Measurements from ENCODE around the gene KRTAP4-16.
"Not testable (repeated sequence)": the region's sequence is repeated elsewhere in the genome, so short reads cannot be mapped to it uniquely, and the experiment has no call there.

Gene KRTAP4-16

DNA sequence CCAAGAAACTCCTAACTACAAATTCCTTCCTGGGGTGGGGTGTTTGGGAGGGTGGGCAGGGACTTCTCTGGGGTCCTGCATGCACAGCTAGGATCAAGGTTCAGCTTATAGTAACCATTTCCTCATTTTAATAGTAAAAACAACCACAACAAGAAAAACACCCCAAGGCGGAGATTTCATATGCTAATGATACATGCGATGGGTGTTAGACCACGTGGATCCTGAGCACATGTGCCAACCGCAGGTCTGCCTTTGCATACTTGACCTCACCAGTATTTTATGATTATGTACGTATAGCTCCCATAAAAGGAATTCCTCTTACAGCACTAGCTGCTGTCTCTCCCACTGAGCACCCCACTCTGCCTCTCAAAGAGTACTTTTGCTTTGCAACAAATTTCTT is 14.3 kb upstream of the KRTAP4-16 start:
- no peak for DNase-seq (ENCODE audit: extremely low spot score)
- CTCF ChIA-PET: no interaction called here
- POLR2A ChIA-PET: no interaction called here
- TF ChIP-seq, protein P1, sequence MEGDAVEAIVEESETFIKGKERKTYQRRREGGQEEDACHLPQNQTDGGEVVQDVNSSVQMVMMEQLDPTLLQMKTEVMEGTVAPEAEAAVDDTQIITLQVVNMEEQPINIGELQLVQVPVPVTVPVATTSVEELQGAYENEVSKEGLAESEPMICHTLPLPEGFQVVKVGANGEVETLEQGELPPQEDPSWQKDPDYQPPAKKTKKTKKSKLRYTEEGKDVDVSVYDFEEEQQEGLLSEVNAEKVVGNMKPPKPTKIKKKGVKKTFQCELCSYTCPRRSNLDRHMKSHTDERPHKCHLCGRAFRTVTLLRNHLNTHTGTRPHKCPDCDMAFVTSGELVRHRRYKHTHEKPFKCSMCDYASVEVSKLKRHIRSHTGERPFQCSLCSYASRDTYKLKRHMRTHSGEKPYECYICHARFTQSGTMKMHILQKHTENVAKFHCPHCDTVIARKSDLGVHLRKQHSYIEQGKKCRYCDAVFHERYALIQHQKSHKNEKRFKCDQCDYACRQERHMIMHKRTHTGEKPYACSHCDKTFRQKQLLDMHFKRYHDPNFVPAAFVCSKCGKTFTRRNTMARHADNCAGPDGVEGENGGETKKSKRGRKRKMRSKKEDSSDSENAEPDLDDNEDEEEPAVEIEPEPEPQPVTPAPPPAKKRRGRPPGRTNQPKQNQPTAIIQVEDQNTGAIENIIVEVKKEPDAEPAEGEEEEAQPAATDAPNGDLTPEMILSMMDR (IDR thresholded peaks at IDR 0.05; ENCODE audit: control extremely low read depth, extremely low read depth, low read depth, missing control alignments): no peak

DNA sequence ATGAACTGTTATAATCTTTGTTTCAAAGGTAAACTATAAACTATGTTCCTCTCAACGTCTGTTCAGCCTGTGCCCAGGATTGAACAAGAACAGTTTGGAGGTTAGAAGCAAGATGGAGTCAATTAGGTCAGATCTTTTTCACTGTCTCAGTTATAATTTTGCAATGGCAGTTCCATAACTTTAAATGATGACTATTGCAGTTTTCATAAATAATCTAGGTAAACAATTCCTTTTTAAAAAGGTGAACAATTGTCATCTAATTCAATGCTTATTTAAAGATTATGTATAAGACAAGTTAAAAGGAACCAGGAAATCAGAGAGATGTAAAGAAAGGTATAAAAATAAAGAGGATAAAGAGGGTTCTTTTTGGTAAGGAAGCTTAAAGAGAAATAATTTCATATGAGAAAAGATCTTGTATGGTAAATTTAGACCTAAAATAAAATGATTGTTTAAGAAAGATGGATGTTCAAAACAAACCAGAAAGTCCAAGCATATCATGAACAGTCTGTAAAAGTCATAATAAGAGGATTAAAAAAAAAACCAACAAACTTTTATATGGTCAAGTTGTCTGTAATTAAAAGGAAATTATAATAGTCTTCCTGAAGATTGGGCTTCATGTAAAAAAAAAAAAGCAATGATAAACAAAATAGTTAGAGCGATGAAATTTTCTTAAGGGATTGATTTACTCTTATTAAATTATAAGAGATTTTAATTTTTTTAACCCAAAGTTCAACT is 9.3 kb upstream of the KRTAP4-16 start:
- no peak for DNase-seq (ENCODE audit: extremely low spot score)
- CTCF ChIA-PET: no interaction called here
- TF ChIP-seq, protein P1 (IDR thresholded peaks at IDR 0.05; ENCODE audit: control extremely low read depth, extremely low read depth, low read depth, missing control alignments): no peak
- POLR2A ChIA-PET: no interaction called here

DNA sequence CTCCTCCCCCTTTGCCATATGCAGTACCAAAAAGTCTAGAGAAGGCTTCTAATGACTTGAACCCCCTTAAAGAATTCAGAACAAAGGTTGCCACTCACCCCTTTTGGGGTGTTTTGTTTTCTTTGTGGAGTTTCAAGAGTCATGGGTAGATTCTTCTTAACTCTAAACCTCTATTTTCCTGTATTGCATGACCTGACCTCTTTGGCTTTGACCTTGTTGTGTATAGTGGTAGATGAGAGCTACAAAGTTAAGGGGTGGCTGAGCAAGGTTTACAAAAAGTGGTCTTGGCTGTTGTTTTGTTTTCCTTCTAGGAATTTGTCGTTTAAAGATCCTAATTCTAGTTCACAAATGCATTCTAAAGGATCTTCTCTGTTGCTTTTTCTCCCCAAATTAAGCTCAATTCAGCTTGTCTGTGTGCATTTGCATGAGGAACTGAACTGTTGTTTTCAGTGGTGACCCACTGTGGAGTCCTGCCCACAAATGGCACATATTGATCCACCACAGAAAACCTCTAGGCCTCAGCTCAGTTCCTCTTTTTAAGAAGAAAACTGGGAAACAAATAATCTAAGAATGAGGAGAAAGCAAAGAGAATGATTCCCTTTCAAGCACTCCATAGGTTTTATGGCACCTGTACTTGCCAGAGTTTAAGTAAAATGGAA is 6.8 kb upstream of the KRTAP4-16 start:
- DNase-seq (ENCODE audit: extremely low spot score); CTCF ChIA-PET: not testable (repeated sequence)

DNA sequence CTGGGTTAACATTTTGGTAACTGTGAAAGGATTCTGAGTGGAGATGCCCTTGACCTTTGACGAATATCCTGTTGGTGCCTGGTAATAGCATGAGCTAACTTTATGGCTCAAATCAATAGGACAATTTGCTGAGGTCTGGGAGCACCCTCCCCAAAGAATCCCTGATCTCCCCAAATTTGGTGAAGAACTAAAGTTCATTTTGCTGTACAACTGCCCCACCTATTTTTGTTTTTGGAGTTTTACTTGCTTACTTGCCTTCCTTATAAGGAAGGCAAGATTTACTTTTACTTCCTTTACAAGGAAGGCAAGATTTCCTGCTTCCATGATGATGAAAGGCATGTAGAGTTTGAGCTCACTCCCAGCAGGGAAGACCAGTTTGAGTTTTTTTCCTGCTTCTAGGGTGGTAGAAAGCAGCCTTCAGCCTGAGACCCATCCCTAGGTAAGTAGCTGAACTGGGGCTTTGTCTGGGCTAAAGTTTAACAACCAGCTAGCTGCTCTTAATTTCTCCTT is 6.0 kb upstream of the KRTAP4-16 start:
- no peak for DNase-seq (ENCODE audit: extremely low spot score)
- CTCF ChIA-PET: no interaction called here
- POLR2A ChIA-PET: no interaction called here
- TF ChIP-seq, protein P1 (IDR thresholded peaks at IDR 0.05; ENCODE audit: control extremely low read depth, extremely low read depth, low read depth, missing control alignments): no peak

More for the DNA sequence above, 6.8 kb upstream of the KRTAP4-16 start:
- POLR2A ChIA-PET: not testable (repeated sequence)

DNA sequence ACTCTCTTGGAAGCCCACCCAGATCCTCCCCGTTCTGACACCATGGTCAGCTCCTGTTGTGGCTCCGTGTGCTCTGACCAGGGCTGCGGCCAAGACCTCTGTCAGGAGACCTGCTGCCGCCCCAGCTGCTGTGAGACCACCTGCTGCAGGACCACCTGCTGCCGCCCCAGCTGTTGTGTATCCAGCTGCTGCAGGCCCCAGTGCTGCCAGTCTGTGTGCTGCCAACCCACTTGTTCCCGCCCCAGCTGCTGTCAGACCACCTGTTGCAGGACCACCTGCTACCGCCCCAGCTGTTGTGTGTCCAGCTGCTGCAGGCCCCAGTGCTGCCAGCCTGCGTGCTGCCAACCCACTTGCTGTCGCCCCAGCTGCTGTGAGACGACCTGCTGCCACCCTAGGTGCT is 3.3 kb upstream of the KRTAP4-16 start, which contains the start of gene KRTAP4-9:
KRTAP4-9 (plus strand) TSS at position 43 of the 400 bp plus-strand sequence; CDS start at position 43, 0 bp downstream.
- POLR2A ChIA-PET; CTCF ChIA-PET; DNase-seq (ENCODE audit: extremely low spot score): not testable (repeated sequence)

DNA sequence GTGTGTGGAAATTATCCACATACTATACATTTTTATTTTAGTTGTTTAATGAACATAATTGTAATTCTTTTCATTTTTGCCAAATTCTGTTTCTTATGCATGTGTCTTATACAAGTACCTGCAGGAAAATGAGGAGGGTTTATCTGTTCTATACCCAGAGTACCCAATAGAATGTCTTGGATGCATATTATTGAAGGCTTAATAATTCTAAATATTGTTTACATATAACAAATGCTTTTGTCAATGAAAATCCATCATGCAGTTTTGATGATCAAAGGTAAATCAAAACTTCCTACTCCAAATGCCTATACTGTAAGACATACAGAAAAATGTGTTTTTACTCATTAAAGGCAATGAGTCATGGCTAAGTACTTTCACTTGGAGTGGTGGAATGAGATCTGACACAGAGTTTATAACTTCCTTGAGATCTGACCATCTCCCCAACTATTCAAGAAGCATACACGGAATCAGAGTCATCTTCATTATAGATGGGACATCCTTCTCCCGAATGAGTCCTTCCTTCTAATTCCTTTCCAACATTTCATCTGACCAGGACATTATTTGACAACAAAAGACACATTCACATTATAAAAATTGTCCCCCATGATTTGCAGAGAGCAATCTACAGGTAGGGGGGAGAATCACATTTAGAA is 2.5 kb upstream of the KRTAP4-16 start:
- POLR2A ChIA-PET; CTCF ChIA-PET; DNase-seq (ENCODE audit: extremely low spot score): not testable (repeated sequence)

DNA sequence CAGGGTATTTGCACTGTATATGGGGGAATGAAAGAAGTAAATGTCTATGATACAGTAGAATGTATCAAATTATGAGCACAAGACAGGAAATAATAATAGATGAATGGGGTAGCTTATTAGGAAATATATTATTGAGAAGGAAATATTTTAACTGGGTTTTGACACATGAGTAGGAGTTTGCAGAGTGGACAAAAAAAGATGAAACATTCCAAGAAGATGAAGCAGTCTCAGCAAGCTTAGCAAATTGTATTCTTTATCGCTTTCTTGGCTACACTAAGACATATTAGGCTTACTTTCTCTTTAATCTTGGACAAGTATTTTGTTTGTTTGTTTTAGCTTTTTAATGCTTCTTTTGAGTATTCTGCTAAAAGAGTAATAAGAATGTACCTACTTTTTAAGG is 1.9 kb upstream of the KRTAP4-16 start:
- DNase-seq (ENCODE audit: extremely low spot score): no peak
- CTCF ChIA-PET: no interaction called here
- POLR2A ChIA-PET: no interaction called here
- TF ChIP-seq, protein P1 (IDR thresholded peaks at IDR 0.05; ENCODE audit: control extremely low read depth, extremely low read depth, low read depth, missing control alignments): no peak

DNA sequence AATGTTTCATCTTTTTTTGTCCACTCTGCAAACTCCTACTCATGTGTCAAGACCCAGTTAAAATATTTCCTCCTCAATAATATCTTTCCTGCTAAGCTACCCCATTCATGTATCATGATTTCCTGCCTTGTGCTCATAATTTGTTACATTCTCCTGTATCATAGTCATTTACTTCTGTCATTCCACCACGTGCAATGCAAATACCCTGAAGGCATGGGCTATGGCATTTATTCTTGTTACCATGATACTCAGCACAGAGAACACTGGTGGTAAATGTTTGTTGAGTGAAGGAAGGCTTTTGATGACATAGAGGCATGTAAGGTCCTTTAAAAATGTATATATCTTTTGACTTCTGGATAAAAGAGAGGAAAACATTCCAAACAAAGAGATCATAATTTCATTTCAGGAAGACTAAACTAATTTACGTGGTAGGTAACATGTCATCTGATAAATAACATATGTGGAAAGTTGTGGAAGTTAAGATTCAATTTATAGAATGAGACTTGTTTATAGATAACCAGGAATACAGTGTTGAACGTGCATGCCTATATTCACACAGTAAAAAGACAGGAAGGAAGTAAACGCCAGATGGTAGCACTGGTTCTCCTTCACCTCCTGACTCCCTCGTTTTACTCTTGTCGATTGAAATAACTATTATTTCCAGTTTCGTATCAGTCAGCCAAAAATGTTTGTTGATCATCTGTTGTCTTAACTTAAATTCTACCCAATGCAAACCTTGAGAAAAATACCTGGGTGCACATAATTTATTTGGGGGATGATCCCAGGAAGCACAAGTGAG is 2.1 kb downstream of the KRTAP4-16 start:
- CTCF ChIA-PET; POLR2A ChIA-PET; DNase-seq (ENCODE audit: extremely low spot score): not testable (repeated sequence)
